Mucosa of rectum (tissue), 2 donors: Measurements from ENCODE around the gene CCSER1.

ENCODE experiments used
- H3K27ac ChIP-seq, 2 donors: one replicate each; pipeline ENCODE4 v1.7.0; 2013; ENCODE audit warnings: inconsistent platforms in 2 of 2, low read depth in 2 of 2, low read length in 2 of 2
- H3K27me3 ChIP-seq, 2 donors: one replicate each; pipeline ENCODE4 v1.7.0; 2013; ENCODE audit warnings: low read length in 2 of 2; ENCODE audit not compliant: control insufficient read depth in 2 of 2, insufficient read depth in 2 of 2
- H3K36me3 ChIP-seq, 2 donors: one replicate each; pipeline ENCODE4 v1.7.0; 2013; ENCODE audit warnings: low read length in 2 of 2; ENCODE audit not compliant: control insufficient read depth in 2 of 2, insufficient read depth in 2 of 2
- H3K4me1 ChIP-seq, 2 donors: one replicate each; pipeline ENCODE4 v1.7.0; 2013; ENCODE audit warnings: low read length in 2 of 2, mild to moderate bottlenecking in 1 of 2; ENCODE audit not compliant: control insufficient read depth in 2 of 2, insufficient read depth in 2 of 2
- H3K4me3 ChIP-seq, 2 donors: one replicate each; pipeline ENCODE4 v1.7.0; 2013; ENCODE audit warnings: low read length in 2 of 2
- H3K9ac ChIP-seq, 2 donors: one replicate each; pipeline ENCODE4 v1.7.0; 2013; ENCODE audit warnings: low read length in 2 of 2, low read depth in 1 of 2, mild to moderate bottlenecking in 1 of 2
- H3K9me3 ChIP-seq, 2 donors: one replicate each; pipeline ENCODE4 v1.7.0; 2013; ENCODE audit warnings: low read length in 2 of 2; ENCODE audit not compliant: control insufficient read depth in 2 of 2
- donor health status: healthy.
- donor health status: Normal muscosa, but diverticular disease.

Gene CCSER1

DNA sequence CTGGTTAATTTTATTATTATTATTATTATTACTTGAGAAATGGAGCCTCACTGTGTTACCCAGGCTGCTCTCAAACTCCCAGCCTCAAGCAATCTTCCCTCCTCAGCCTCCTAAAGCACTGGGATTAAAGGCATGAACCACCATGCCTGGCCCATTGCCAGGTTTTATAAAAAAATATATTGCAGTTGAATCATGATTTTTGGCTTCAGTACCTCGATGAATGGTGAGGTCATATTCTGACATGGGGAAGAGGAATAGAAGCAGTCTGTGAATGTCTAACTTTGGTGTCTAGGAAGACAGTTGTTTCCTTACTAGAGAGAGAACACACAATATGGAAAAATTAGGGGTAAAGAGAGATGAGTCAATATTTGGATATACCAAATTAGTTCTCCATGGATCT lies 32.0 kb downstream of the CCSER1 start:
- H3K4me1 ChIP-seq: no peaks in the 10 kb centered on the region
- H3K27me3 ChIP-seq: no peaks in the 10 kb centered on the region
- H3K9me3 ChIP-seq: no peaks in the 10 kb centered on the region
- H3K9ac ChIP-seq: no peak overlapping the region
- no peak overlapping the region for H3K4me3 ChIP-seq
- no peaks in the 10 kb centered on the region for H3K36me3 ChIP-seq
- no peak overlapping the region for H3K27ac ChIP-seq

DNA sequence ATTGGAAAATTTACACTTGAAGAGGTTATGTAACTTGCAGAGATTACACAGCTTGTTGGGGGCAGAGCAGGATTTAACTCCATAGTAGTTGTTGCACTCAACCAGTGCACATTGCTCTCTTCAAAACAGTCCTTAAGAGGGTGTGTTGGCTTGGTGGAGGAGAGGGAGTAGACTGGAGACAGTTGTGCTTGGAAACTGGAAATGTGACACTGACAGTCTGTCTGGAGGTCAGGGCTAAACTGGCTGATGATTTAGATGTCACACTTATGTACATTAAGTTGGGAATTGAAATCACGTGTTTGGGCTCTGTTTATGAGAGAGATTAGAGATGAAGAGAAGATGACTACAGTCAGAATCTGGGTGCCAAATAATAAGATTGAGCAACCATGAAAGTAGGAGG lies 32.9 kb downstream of the CCSER1 start:
- H3K4me1 ChIP-seq: no peaks in the 10 kb centered on the region
- H3K4me3 ChIP-seq: no peak overlapping the region
- no peaks in the 10 kb centered on the region for H3K27me3 ChIP-seq

GRCh38 chr4:90162566-90162965 lies 35.4 kb downstream of the CCSER1 start:
- Histone ChIP-seq H3K9ac (no peak overlapping the region), H3K36me3 (no peaks in the 10 kb centered on the region), H3K27ac (no peak overlapping the region), H3K9me3 (no peaks in the 10 kb centered on the region), H3K27me3 (no peaks in the 10 kb centered on the region), H3K4me1 (no peaks in the 10 kb centered on the region), H3K4me3 (no peak overlapping the region)

More for the DNA sequence above, 32.9 kb downstream of the CCSER1 start:
- Histone ChIP-seq H3K27ac (no peak overlapping the region), H3K9me3 (no peaks in the 10 kb centered on the region), H3K36me3 (no peaks in the 10 kb centered on the region), H3K9ac (no peak overlapping the region)

- H3K9ac ChIP-seq: no peak overlapping the region
- H3K27me3 ChIP-seq: no peaks in the 10 kb centered on the region
- H3K4me3 ChIP-seq: no peak overlapping the region
- no peaks in the 10 kb centered on the region for H3K9me3 ChIP-seq
- H3K36me3 ChIP-seq: no peaks in the 10 kb centered on the region
- H3K4me1 ChIP-seq: no peaks in the 10 kb centered on the region
- no peak overlapping the region for H3K27ac ChIP-seq
Measured at GRCh38 chr4:90163872-90164271, 36.7 kb downstream of the CCSER1 start.

DNA sequence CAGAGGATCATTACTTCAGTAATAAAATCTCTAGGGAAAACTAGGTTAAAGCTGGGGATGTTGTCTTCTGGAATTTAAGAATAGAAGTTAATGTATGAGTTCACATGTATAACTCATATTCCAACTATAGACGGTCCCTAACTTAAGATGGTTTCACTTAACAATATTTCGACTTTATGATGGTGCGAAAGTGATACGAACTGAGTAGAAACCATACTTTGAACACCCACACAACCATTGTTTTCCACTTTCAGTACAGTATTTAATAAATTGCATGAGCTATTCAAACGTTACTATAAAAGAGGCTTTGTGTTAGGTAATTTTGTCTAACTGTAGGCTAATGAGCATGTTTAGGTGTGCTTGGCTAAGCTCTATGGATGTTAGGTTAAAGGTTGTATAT lies 38.7 kb downstream of the CCSER1 start:
- Histone ChIP-seq H3K27me3 (no peaks in the 10 kb centered on the region), H3K36me3 (no peaks in the 10 kb centered on the region), H3K9me3 (no peaks in the 10 kb centered on the region), H3K9ac (no peak overlapping the region), H3K27ac (no peak overlapping the region), H3K4me3 (no peak overlapping the region), H3K4me1 (no peaks in the 10 kb centered on the region)

DNA sequence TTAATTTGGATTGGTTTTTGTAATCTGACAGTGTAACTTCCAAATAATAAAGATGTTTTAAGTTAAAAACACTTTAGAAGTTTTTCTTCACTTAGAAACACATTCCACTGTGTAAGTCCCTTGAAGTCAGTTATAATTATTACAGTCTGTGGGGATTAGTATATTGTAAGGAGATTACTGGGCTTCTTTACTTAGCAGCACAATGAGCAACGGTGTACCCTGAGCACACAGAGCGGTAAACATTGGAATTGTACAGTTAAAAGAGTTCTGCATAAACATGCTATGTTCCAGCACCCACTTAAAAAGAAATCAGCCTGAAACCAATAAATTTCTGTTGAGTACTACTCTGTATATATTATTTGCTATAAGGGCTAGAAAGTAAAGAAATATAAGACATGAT lies 44.3 kb downstream of the CCSER1 start:
- no peaks in the 10 kb centered on the region for H3K9me3 ChIP-seq

GRCh38 chr4:90174621-90175023 lies 47.4 kb downstream of the CCSER1 start:
- Histone ChIP-seq H3K4me3 (no peak overlapping the region), H3K9ac (no peak overlapping the region), H3K27me3 (no peaks in the 10 kb centered on the region), H3K4me1 (no peaks in the 10 kb centered on the region), H3K9me3 (no peaks in the 10 kb centered on the region), H3K27ac (no peak overlapping the region), H3K36me3 (no peaks in the 10 kb centered on the region)

More for the DNA sequence above, 44.3 kb downstream of the CCSER1 start:
- Histone ChIP-seq H3K9ac (no peak overlapping the region), H3K36me3 (no peaks in the 10 kb centered on the region), H3K4me1 (no peaks in the 10 kb centered on the region), H3K4me3 (no peak overlapping the region), H3K27ac (no peak overlapping the region), H3K27me3 (no peaks in the 10 kb centered on the region)

GRCh38 chr4:90181644-90182043 lies 54.5 kb downstream of the CCSER1 start:
- H3K9me3 ChIP-seq: no peaks in the 10 kb centered on the region
- peaks cover 3 to 10% of the 10 kb centered on the region in 2 donors for H3K4me1 ChIP-seq
- H3K27ac ChIP-seq: no peak overlapping the region
- H3K27me3 ChIP-seq: no peaks in the 10 kb centered on the region
- no peaks in the 10 kb centered on the region for H3K36me3 ChIP-seq
- H3K4me3 ChIP-seq: no peak overlapping the region
- no peak overlapping the region for H3K9ac ChIP-seq

DNA sequence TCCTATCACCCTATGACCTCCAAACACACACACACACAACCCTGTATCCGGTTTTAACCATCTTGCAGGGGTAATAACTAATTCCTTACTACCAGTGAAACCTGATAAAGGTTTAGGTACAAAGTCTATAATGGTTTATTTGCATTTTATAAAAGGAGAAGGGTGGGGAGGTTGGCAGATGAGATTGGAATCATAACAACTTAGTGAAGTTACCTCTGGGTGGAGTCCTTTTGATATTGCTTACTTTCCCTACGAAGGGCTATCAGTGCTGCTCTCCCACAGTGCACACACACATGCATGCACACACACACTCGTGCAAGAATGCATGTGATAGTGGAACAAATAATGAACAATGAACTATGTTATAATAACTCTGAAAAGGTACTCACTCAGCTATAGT lies 56.1 kb downstream of the CCSER1 start:
- H3K4me1 ChIP-seq: peaks cover 3 to 10% of the 10 kb centered on the region in 2 donors
- no peak overlapping the region for H3K27ac ChIP-seq
- no peak overlapping the region for H3K9ac ChIP-seq
- no peaks in the 10 kb centered on the region for H3K9me3 ChIP-seq
- peak overlapping the region in 1 of 2 donors; percentile 15 for H3K4me3 ChIP-seq
- H3K27me3 ChIP-seq: no peaks in the 10 kb centered on the region
- H3K36me3 ChIP-seq: no peaks in the 10 kb centered on the region

GRCh38 chr4:90184560-90184959 lies 57.4 kb downstream of the CCSER1 start:
- H3K9ac ChIP-seq: no peak overlapping the region
- H3K27me3 ChIP-seq: no peaks in the 10 kb centered on the region
- no peaks in the 10 kb centered on the region for H3K9me3 ChIP-seq
- H3K27ac ChIP-seq: peak overlapping the region in 1 of 2 donors; percentile 2
- H3K4me3 ChIP-seq: no peak overlapping the region
- no peaks in the 10 kb centered on the region for H3K36me3 ChIP-seq
- peaks cover 3 to 10% of the 10 kb centered on the region in 2 donors for H3K4me1 ChIP-seq

GRCh38 chr4:90185416-90185815 lies 58.2 kb downstream of the CCSER1 start:
- no peak overlapping the region for H3K27ac ChIP-seq
- no peaks in the 10 kb centered on the region for H3K9me3 ChIP-seq
- no peaks in the 10 kb centered on the region for H3K27me3 ChIP-seq
- H3K4me3 ChIP-seq: no peak overlapping the region
- H3K4me1 ChIP-seq: peaks cover 3 to 10% of the 10 kb centered on the region in 2 donors
- H3K9ac ChIP-seq: no peak overlapping the region
- H3K36me3 ChIP-seq: no peaks in the 10 kb centered on the region
